ENCODE measurements around the gene SNX9. TPM values are rescaled to one million over a fixed set of nuclear protein-coding genes. Genes with fewer than 3 reads are reported as not detected.

SNX9 gene
- total RNA-seq, 8 experiments from 2014 or later: 8.5 to 32.0 (median 13.7) TPM

DNA sequence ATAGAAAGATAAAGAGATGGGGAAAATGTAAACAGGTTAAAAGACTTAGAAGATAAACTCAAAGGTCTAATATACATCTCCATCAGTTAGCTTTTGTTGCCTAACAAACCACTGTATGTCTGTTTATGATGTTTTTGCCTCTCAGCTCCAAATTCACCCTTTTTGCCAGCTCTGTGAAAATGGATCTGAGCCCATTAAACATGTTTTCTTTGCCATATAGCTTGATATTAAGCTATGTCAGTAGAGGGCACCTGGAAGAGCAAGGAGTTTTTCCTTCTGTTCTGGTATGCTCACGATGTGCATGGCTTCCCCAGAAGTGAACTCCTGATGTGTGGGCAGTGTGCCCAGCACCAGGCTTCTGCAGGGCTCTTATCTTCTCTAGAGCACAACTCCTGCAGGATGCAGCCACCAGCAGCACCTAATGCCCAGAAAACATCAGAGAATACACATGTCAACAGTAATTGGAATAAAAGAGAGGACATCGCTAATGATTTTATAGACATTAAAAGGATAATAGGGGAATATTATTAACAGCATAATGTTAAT lies 14.6 kb upstream of the SNX9 start:
- no peak overlapping the region for H3K27ac ChIP-seq
- no peaks in the 10 kb centered on the region for H3K4me1 ChIP-seq (replicated peaks in 1 of 2)
- no peak overlapping the region for H3K4me3 ChIP-seq
- in situ Hi-C loops (cut with MboI; ENCODE audit: low pct_unique_long_range_greater_than_20kb in 2 of 9, low sequenced_read_pairs in 9 of 9, unreplicated experiment in 9 of 9): no loop called here
- 78 to 100% (median 97%) methylated on average over 1 to 2 of the region's 2 CpGs for WGBS, 10 experiments
- no peak for ATAC-seq (replicated peaks in 6 of 8)

GRCh38 chr6:157809613-157810012 lies 13.4 kb upstream of the SNX9 start:
- Histone ChIP-seq H3K4me3 (no peak overlapping the region), H3K4me1 (replicated peaks in 1 of 2) (no peaks in the 10 kb centered on the region), H3K27ac (no peak overlapping the region)
- no peak for ATAC-seq (replicated peaks in 6 of 8)
- in situ Hi-C loops (cut with MboI; ENCODE audit: low pct_unique_long_range_greater_than_20kb in 2 of 9, low sequenced_read_pairs in 9 of 9, unreplicated experiment in 9 of 9): no loop called here
- 0 to 60% (median 40%) methylated on average over 1 of the region's 1 CpG; no CpG with 5 or more reads in 1 of the 10 experiments for WGBS, 10 experiments

- Histone ChIP-seq H3K27ac (no peak overlapping the region), H3K4me1 (replicated peaks in 1 of 2) (no peaks in the 10 kb centered on the region), H3K4me3 (no peak overlapping the region)
- ATAC-seq (replicated peaks in 6 of 8): no peak
- in situ Hi-C loops (cut with MboI; ENCODE audit: low pct_unique_long_range_greater_than_20kb in 2 of 9, low sequenced_read_pairs in 9 of 9, unreplicated experiment in 9 of 9): no loop called here
These were observed 11.9 kb upstream of the SNX9 start for GRCh38 chr6:157811137-157811475.

DNA sequence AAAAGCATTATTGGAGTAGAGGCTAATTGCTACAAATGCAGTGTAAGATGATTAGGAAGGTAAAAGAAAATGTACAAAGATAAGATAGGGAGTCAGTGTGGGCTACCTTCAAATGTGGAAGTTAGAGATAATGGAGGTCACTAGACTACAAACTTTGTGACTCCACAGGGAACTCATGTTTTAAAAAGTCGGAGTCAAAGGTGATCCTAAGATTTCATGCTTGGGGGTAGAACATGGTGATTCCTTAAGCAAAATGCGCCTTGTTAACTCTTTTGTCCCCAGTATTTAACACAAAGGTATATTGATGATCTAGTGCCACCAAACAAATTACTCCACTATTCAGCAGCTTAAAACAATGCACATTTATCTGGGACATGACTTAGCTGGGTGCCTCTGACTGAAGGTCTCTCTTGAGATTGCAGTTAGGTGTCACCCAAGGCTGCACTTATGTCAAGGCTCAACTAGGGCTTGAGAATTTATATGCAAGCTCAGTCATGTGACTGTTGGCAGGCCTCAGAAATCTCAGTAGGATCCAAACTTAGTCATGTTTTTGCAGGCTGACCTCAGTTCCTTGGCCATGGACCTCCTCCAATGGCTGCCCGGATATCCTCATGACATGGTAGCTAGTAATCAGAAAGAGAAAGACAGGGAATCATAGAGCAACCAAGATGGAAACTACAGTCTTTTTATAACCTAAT lies 11.4 kb upstream of the SNX9 start:
- in situ Hi-C loops (cut with MboI; ENCODE audit: low pct_unique_long_range_greater_than_20kb in 2 of 9, low sequenced_read_pairs in 9 of 9, unreplicated experiment in 9 of 9): no loop called here
- WGBS, 10 experiments: 41 to 100% (median 78%) methylated on average over 2 to 3 of the region's 3 CpGs; no CpG with 5 or more reads in 1 of the 10 experiments

DNA sequence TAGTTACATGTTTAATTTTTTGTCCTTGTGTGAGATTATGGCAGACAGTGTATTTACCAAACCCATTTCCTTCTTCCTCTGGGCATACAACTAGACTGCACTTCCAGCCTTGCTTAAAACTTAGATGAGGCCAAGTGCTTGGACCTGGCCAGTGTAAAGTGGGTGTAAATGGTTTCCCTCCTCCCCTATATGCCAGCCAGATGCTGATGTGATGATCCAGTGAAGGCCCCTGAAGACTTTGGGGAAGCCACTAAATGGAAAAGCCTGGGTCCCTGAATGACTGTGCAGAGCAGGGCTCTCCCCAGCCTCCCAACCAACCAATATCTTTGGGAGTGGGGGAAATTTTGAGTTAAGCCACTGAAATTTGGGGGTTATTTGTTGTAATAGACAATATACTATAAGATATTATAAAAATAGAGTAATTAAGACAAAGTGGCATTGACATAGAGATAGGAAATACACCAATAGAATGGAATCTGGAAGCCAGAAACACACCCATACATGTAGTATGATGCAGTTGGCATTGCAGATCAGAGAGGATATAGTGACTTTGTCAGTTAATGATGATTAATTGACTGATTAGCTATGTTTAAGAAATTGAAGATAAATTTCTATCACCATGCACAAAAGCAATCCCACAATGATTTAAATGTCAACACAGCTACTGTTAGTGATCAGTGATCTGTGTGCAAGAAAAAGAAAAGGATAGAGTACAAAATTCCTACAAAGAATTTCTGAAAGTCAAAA lies 10.4 kb upstream of the SNX9 start:
- H3K4me1 ChIP-seq (replicated peaks in 1 of 2): no peaks in the 10 kb centered on the region
- in situ Hi-C loops (cut with MboI; ENCODE audit: low pct_unique_long_range_greater_than_20kb in 2 of 9, low sequenced_read_pairs in 9 of 9, unreplicated experiment in 9 of 9): no loop called here
- H3K27ac ChIP-seq: no peak overlapping the region
- no peak for ATAC-seq (replicated peaks in 6 of 8)
- no peak overlapping the region for H3K4me3 ChIP-seq

More for the DNA sequence above, 11.4 kb upstream of the SNX9 start:
- ATAC-seq (replicated peaks in 6 of 8): no peak
- Histone ChIP-seq H3K4me1 (replicated peaks in 1 of 2) (no peaks in the 10 kb centered on the region), H3K27ac (no peak overlapping the region), H3K4me3 (no peak overlapping the region)

DNA sequence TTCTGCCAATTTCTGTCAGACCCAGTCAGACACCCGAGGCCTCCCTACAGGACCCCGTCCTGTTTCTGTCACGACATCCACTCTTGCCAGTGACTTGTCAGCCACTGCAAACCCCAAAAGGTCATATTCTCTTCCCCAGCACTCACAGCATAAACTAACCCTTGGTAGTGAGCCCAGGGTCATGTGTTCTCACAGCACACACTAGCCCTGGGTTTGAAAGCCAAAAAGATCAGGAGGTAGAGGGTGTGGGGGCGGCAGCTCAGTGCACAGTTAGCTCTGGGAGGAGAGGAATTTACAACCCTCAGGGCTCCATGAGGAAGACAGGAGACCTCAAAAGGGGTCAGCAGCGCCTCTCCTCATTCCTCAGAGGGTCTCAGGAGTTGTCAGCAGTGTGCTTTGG lies 9.9 kb upstream of the SNX9 start:
- 7 to 100% (median 87%) methylated on average over 2 to 4 of the region's 5 CpGs; no CpG with 5 or more reads in 1 of the 10 experiments for WGBS, 10 experiments
- H3K27ac ChIP-seq: no peak overlapping the region
- no peak overlapping the region for H3K4me3 ChIP-seq
- H3K4me1 ChIP-seq (replicated peaks in 1 of 2): no peaks in the 10 kb centered on the region
- ATAC-seq (replicated peaks in 6 of 8): no peak
- in situ Hi-C loops (cut with MboI; ENCODE audit: low pct_unique_long_range_greater_than_20kb in 2 of 9, low sequenced_read_pairs in 9 of 9, unreplicated experiment in 9 of 9): no loop called here

- Histone ChIP-seq H3K4me3 (no peak overlapping the region), H3K27ac (no peak overlapping the region), H3K4me1 (replicated peaks in 1 of 2) (no peaks in the 10 kb centered on the region)
- no peak for ATAC-seq (replicated peaks in 6 of 8)
- 3 to 96% (median 63%) methylated on average over 1 to 5 of the region's 5 CpGs for WGBS, 10 experiments
- in situ Hi-C loops (cut with MboI; ENCODE audit: low pct_unique_long_range_greater_than_20kb in 2 of 9, low sequenced_read_pairs in 9 of 9, unreplicated experiment in 9 of 9): no loop called here
These were observed 9.1 kb upstream of the SNX9 start for GRCh38 chr6:157813750-157814455.

- Histone ChIP-seq H3K4me3 (no peak overlapping the region), H3K27ac (no peak overlapping the region), H3K4me1 (replicated peaks in 1 of 2) (no peaks in the 10 kb centered on the region)
- ATAC-seq (replicated peaks in 6 of 8): no peak
- in situ Hi-C loops (cut with MboI; ENCODE audit: low pct_unique_long_range_greater_than_20kb in 2 of 9, low sequenced_read_pairs in 9 of 9, unreplicated experiment in 9 of 9): no loop called here
- WGBS, 10 experiments: 85 to 100% (median 100%) methylated on average over 1 to 4 of the region's 4 CpGs; no CpG with 5 or more reads in 1 of the 10 experiments
These were observed 8.2 kb upstream of the SNX9 start for GRCh38 chr6:157814883-157815282.

DNA sequence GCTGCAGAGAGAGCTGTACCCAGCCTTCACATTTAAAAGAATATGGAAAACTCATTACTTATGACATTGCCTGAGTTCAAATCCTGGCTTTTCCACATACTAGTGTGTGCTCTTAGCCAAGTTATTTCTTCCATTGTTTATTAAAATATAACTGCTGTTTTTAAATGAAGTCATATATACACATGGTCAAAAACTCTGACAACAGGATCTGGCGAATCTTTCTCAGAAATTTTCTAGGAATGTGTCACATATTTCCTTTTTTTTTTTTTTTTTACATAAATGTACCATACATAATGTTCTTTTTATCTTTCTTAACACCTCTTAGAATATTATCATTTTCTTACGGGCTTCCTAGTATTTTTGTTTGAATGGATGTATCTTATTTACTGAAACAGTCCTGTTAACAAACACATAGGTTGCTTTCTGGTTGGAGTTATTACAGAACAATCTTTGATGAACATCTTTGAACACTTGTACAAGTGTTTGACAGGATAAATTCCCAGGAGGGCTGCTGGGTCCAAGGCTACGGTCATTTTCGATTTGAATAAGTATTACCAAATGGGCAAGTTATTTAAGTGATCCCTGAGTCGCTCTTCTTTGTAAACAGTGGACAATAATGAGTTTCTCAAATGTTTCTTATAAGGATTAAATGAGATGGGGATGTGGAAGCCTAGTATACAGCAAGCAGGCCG lies 1.6 kb upstream of the SNX9 start:
- 18 to 95% (median 81%) methylated on average over 4 to 6 of the region's 6 CpGs for WGBS, 10 experiments
- H3K4me3 ChIP-seq: no peak overlapping the region
- no peak overlapping the region for H3K27ac ChIP-seq
- ATAC-seq (replicated peaks in 6 of 8): no peak
- in situ Hi-C loops (cut with MboI; ENCODE audit: low pct_unique_long_range_greater_than_20kb in 2 of 9, low sequenced_read_pairs in 9 of 9, unreplicated experiment in 9 of 9): no loop called here
- H3K4me1 ChIP-seq (replicated peaks in 1 of 2): peaks cover 4 to 11% of the 10 kb centered on the region in 2 donors

- ATAC-seq (replicated peaks in 6 of 8): peak in 7 of 8 experiments; percentile 20 to 62 (median 53)
- in situ Hi-C loops (cut with MboI; ENCODE audit: low pct_unique_long_range_greater_than_20kb in 2 of 9, low sequenced_read_pairs in 9 of 9, unreplicated experiment in 9 of 9): no loop called here
- H3K27ac ChIP-seq: peak overlapping the region; percentile 62 to 89
These were observed 623 bp upstream of the SNX9 start for GRCh38 chr6:157822245-157823000.

GRCh38 chr6:157823528-157824370 lies 703 bp downstream of the SNX9 start:
- 0 to 2% (median 0%) methylated on average over 1 to 12 of the region's 74 CpGs; no CpG with 5 or more reads in 2 of the 10 experiments for WGBS, 10 experiments
- in situ Hi-C loops (cut with MboI; ENCODE audit: low pct_unique_long_range_greater_than_20kb in 2 of 9, low sequenced_read_pairs in 9 of 9, unreplicated experiment in 9 of 9): no loop called here
- ATAC-seq (replicated peaks in 6 of 8): peak; percentile 18 to 58 (median 46)
- peak overlapping the region; percentile 58 to 92 (median 66) for H3K4me3 ChIP-seq
- H3K4me1 ChIP-seq (replicated peaks in 1 of 2): peaks cover 4 to 11% of the 10 kb centered on the region in 2 donors
- H3K27ac ChIP-seq: peak overlapping the region; percentile 62 to 89

More at GRCh38 chr6:157822245-157823000, 623 bp upstream of the SNX9 start:
- peak overlapping the region; percentile 58 to 92 (median 66) for H3K4me3 ChIP-seq
- peaks cover 4 to 11% of the 10 kb centered on the region in 2 donors for H3K4me1 ChIP-seq (replicated peaks in 1 of 2)
- 4 to 92% (median 47%) methylated on average over 1 to 9 of the region's 53 CpGs for WGBS, 10 experiments
